Neural cell (in vitro differentiated cells): ENCODE results near the gene B4GALT4.

ENCODE experiments used
- EP300 ChIP-seq: fragments of 450-650 bp; conservative IDR thresholded peaks from 2 replicates; pipeline ENCODE4 v1.6.1; 2014; ENCODE audit warnings: antibody characterized with exemption, mild to moderate bottlenecking, moderate library complexity; ENCODE audit not compliant: poor library complexity, severe bottlenecking
- EZH2 ChIP-seq: fragments of 200-600, 300-800 bp; shearing (Covaris generic), sonication (generic); IDR thresholded peaks from 2 replicates; pipeline ENCODE4 v1.6.1; 2014; ENCODE audit warnings: antibody characterized with exemption, low read length, borderline replicate concordance, mild to moderate bottlenecking; ENCODE audit not compliant: insufficient read depth, poor library complexity, severe bottlenecking
- MXI1 ChIP-seq: fragments of 450-650 bp; conservative IDR thresholded peaks from 2 replicates; pipeline ENCODE4 v1.6.1; 2014; ENCODE audit warnings: antibody characterized with exemption, mild to moderate bottlenecking; ENCODE audit not compliant: poor library complexity, severe bottlenecking
- POLR2AphosphoS5 ChIP-seq: IDR thresholded peaks from 2 replicates; pipeline ENCODE4 v1.6.1; 2012
- RAD21 ChIP-seq: fragments of 450-650 bp; conservative IDR thresholded peaks from 2 replicates; pipeline ENCODE4 v1.6.1; 2014; ENCODE audit warnings: antibody characterized with exemption, mild to moderate bottlenecking, moderate library complexity
- SMC3 ChIP-seq: fragments of 450-650 bp; conservative IDR thresholded peaks from 2 replicates; pipeline ENCODE4 v1.6.1; 2014; ENCODE audit warnings: antibody characterized with exemption, mild to moderate bottlenecking, moderate library complexity; ENCODE audit not compliant: poor library complexity
- TAF1 ChIP-seq: IDR thresholded peaks from 2 replicates; pipeline ENCODE4 v1.6.1; 2012; ENCODE audit warnings: low read depth
- TF ChIP-seq, protein P1 (sequence below): fragments of 450-650 bp; IDR thresholded peaks from 2 replicates; pipeline ENCODE4 v1.5.1; 2014; ENCODE audit warnings: antibody characterized with exemption, mild to moderate bottlenecking, moderate library complexity; ENCODE audit not compliant: poor library complexity, severe bottlenecking
- TF ChIP-seq, protein P2 (sequence below): IDR thresholded peaks from 2 replicates; pipeline ENCODE4 v1.6.1; 2012; ENCODE audit warnings: borderline replicate concordance

- TF ChIP-seq TAF1 (no peak), POLR2AphosphoS5 (no peak), RAD21 (no peak), EP300 (no peak), EZH2 (no peak), SMC3 (no peak), MXI1 (no peak)
- TF ChIP-seq, protein P1, sequence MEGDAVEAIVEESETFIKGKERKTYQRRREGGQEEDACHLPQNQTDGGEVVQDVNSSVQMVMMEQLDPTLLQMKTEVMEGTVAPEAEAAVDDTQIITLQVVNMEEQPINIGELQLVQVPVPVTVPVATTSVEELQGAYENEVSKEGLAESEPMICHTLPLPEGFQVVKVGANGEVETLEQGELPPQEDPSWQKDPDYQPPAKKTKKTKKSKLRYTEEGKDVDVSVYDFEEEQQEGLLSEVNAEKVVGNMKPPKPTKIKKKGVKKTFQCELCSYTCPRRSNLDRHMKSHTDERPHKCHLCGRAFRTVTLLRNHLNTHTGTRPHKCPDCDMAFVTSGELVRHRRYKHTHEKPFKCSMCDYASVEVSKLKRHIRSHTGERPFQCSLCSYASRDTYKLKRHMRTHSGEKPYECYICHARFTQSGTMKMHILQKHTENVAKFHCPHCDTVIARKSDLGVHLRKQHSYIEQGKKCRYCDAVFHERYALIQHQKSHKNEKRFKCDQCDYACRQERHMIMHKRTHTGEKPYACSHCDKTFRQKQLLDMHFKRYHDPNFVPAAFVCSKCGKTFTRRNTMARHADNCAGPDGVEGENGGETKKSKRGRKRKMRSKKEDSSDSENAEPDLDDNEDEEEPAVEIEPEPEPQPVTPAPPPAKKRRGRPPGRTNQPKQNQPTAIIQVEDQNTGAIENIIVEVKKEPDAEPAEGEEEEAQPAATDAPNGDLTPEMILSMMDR, result no peak
- TF ChIP-seq, protein P2, sequence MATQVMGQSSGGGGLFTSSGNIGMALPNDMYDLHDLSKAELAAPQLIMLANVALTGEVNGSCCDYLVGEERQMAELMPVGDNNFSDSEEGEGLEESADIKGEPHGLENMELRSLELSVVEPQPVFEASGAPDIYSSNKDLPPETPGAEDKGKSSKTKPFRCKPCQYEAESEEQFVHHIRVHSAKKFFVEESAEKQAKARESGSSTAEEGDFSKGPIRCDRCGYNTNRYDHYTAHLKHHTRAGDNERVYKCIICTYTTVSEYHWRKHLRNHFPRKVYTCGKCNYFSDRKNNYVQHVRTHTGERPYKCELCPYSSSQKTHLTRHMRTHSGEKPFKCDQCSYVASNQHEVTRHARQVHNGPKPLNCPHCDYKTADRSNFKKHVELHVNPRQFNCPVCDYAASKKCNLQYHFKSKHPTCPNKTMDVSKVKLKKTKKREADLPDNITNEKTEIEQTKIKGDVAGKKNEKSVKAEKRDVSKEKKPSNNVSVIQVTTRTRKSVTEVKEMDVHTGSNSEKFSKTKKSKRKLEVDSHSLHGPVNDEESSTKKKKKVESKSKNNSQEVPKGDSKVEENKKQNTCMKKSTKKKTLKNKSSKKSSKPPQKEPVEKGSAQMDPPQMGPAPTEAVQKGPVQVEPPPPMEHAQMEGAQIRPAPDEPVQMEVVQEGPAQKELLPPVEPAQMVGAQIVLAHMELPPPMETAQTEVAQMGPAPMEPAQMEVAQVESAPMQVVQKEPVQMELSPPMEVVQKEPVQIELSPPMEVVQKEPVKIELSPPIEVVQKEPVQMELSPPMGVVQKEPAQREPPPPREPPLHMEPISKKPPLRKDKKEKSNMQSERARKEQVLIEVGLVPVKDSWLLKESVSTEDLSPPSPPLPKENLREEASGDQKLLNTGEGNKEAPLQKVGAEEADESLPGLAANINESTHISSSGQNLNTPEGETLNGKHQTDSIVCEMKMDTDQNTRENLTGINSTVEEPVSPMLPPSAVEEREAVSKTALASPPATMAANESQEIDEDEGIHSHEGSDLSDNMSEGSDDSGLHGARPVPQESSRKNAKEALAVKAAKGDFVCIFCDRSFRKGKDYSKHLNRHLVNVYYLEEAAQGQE, result no peak
Observed at GRCh38 chr3:119240101-119240590, 532 bp downstream of the B4GALT4 start.
